GM19035 (cell line): Measurements from ENCODE around the gene TEAD1.

Experiments
- ATAC-seq: cut with Tn5 transposase; IDR thresholded peaks from one replicate; pipeline ENCODE4 v1.9.1; 2021; ENCODE audit not compliant: unreplicated experiment

TEAD1 gene

DNA sequence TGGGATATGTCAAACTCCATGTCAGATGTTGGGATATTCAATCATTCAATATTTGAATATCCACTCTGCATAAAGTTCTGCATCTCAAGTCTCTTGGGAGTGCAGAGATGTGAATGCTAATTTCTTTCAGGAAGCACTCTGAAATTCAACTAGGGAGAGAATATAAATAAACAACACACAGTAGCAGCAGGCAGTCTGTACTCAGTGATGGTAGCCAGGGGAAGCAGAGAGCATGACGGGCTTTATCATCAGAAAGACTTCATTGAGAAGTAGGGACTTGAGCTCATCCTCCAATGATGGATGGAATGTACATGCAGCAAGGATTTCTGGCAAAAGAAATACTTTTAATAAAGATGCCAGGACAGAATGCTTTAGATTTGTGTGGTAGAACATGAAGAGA, 9.8 kb upstream of the TEAD1 start:
- ATAC-seq, result no peak

DNA sequence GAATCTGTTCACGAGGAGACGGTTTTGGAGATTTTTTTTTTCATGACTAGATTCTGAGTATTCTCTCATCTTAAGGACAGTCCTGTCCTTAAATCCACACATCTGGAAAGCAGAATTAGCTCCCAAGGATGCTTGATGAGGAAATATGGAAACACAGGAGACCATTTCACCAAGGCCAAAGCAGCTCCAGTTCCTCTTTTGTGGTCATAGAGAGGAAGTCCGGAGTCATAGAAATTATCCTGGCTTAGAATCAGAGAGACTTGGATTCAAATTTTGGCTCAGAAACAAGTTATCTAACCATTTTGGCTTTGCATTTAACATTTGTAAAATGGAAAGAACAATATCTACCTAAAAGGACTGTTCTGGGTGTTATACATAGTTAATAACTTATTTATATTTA, 7.3 kb upstream of the TEAD1 start:
- no peak for ATAC-seq

DNA sequence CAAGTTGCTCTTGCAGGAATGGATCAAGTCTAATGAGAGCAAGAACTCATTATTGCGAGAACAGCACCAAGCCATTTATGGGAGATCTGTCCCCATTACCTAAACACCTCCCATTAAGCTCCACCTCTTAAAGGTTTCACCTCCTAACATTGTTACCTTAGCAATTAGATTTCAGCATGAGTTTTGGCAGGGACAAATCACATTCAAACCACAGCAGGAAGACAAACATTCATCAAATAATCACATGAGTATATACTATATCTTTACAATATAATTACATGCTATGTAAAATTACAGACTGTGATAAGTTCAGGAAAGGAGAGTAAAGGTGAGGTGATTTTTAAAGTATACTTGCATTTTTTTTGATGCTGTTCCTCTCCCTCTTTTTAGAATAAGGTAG, 6.6 kb upstream of the TEAD1 start:
- no peak for ATAC-seq

DNA sequence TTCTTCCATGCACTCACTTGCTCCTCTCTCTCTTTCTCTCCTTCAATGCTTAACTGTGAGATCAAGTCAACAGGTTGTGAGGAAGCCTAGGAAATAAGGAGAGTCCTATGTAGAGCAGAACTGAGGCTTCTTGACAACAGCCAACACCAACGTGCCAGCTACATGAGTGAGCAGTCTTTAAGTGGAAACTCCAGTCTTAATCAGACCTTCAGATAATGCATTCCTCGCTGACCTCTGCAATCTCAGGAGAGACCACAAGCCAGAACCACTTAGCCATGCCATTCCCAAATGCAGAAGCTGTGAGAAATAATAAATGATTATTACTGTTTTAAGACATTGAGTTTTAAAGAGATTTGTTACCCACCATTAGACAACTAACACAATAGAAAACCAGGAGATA, 6.1 kb upstream of the TEAD1 start:
- no peak for ATAC-seq

DNA sequence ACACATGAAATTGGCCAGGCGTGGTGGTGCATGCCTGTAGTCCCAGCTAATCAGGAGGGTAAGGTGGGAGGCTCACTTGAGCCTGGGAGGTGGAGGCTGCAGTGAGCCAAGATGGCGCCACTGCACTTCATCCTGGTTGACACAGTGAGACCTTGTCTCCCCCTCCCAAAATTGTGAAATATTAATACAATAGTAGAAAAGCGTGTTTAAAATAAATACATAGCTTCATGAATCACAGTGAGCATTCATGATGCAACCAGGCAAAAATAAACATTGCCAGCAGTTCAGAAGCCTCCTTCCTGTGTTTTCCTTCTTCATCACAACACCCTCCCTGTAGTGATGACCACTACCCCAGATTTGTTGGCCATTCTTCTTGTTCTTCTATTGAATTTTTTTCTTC, 4.3 kb upstream of the TEAD1 start:
- no peak for ATAC-seq

DNA sequence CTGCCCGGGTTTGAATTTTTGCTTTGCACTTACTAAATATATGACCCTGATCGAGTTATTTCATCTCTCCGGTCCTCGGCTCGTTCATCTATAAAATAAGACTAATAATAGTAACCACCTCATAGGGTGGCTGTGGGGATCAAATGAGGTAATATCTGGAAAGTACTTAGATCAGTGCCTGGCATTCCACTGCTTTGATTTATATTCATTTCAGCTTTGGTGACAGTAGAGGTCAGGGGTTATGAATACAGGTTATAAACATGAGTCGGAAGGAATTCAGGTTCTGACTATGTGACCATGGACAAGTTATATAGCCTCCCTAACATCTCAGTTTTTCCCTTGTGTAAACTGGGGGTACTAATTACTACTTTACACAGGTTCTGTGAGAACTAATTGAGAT, 2.9 kb upstream of the TEAD1 start:
- ATAC-seq, result no peak

DNA sequence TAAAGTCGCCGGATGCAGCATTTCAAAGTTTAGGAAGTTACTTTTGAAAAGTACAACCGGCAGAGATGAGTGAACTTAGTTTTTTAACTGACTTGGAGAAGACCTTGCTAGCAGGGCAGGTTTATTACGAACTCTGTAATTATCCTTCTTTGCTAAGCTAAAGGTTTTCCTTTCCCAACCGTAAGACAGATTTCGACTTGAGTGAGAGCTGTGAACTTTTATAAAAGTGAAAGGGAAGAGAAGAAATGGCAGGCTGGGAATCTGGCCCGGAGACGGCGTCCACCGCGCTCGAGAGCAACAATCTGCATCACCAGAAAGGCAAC, 659 bp upstream of the TEAD1 start:
- no peak for ATAC-seq

DNA sequence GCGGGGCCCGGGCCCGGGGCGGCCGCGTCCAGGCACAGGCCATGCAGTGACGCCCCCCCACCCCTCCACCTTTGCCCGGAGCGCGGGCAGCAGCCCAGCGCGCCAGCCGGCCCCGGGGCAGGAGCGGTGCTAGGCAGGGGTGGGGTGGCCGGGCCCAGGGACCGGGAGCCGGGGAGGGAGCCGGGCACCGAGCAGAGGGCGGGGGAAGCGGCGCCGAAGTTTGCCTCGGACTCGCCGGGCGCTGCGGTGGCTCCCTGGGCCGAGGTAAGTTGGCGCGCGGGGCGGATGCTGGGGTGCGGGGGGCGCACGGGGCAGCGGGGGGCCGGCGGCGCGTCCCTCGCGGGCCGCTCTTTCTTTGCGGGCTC, 332 bp downstream of the TEAD1 start:
- no peak for ATAC-seq

DNA sequence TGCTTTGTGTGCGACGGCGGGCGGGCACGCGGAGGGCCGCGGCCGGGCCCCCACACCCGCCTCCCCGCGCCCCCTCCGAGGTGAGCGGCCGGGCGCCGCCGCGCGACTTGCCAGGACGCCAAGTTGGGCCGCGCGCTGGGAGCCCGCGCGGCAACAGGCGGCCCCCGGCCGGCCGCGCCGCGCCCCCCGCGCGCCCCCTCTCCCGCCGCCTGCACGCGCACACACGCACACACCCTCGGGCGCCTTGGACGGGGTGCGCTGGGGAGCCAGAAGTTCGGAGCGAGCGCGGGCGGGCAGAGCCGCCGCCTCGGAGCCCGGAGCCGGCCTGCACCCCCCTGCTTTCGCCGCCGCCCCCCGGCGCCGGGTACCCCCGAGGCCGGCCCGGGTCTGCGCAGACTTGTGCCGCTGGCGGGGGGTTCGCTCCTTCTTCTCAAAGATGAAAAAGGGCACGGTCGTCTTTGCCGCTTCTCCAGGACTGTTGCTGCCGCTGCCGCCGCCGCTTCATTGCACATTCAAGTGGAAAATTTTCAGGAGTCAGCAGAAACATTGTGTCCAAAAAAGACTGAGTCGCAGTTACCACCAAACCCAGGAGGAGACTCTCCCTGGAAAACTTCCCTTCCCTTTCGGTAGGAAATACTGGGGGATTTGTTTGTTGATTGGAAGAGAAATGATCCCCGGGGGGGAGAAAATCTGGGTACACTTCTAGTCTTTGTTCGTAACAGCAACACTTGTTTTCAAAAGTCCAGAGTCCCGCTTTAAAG, 895 bp downstream of the TEAD1 start:
- no peak for ATAC-seq

DNA sequence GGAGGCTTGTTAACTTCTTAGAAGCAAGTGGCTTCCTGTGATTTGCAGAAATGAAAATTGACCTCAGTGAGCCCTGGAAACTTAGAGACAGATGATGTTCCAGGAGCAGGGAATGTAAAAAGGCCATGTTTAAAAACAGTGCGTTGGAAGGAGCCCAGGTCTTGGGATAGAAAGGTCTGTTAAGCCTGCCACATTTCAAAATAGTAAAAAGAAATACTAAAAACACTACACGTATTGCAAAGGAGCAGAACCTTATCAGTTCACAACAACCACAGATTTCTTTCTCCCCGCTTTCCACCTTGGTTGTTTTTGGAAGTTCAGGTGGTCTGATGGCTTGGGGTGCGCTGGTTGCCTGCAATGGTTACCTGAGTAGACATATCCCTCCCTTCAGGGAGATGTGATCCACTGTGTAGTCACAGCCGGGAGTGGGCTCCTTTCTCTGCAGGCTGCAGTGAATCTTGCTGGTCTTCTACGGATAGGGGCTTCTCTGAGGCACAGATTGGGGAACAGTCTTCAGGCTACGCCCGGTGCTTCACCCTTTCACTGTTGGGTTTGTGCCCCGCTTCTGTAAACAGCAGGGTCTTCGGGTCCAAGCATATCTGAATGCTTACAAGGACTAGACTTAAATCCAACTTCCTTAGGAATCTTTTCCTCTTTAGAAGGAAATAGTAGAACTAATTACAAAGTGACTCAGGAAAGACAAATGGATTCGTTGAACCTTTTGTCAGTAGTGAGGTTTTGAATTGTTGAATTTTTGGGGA, 1.9 kb downstream of the TEAD1 start:
- ATAC-seq, result no peak

DNA sequence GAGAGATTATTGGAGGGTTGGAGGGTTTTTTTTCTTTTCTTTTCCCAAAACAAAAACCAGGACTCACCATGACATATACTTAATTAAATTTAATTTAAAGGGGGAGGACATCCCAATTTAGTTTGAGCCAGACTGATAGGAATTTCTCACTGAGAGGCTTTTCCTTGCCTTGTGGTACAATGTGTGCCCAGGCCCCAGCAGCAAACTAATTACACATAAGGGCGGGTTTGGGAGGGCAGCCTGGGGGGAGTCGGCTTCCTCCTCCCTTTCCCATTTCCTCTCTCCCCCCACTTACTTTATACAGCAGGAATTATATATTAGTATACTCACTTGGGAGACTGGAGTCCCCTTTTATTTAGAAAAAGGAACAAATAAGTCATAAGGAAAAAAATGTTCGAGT, 2.9 kb downstream of the TEAD1 start:
- ATAC-seq, result no peak

DNA sequence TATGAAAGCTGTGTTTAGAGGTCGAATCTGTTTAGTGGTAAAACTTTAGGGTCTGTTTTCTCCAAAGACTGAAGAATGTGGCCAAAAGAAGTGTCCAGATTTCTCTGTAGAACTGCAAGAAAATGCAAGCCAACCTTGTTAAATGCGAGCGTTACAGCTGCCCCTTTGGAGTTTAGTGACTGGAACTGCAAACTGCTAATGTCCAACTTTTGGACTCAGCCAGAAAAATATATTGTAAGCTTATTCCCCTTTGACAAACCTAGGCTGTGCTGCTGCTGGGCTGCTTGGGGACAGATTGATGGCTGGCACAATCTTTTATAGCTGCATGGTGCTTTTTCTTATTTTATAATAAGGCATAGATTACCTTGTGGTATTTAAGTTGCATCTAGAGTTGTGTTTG, 3.9 kb downstream of the TEAD1 start:
- no peak for ATAC-seq

DNA sequence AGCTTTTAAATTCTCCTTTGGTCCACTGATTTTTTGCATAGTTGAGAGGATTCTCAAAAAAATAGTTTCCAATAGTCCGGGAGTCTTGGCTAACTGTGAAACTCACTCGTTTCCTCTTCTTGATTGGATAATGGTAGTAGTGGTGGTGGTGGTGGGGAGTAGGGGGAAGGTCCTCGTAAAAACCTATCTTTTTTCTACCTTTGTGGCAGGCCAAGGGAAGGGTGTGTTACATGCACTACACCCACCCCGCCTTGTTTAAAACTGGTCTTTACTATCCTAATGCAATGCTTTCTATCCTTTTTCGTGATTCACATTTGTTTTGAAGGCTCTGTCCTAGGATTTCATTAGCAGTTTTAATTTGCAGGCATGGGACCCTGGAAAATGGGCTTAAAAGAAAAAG, 4.8 kb downstream of the TEAD1 start:
- ATAC-seq, result no peak

DNA sequence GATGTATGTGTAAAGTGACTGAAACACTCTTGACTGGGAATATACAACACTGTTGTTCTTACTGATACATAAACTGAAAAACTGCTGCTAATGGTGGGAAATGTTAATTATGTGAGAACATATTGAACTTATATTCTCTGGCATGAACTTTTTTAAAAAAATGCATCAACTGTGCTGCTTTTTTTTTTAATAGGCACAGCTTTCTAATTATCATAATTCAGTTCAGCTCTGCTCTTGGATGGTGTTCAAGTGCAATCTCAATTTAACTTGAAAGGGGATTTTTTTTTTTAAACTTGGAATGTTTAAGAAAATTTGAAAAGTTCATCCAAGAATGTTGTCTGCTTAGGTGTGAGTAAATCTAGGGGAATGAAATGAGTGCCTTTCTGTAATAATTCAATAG, 5.2 kb downstream of the TEAD1 start:
- ATAC-seq, result no peak

DNA sequence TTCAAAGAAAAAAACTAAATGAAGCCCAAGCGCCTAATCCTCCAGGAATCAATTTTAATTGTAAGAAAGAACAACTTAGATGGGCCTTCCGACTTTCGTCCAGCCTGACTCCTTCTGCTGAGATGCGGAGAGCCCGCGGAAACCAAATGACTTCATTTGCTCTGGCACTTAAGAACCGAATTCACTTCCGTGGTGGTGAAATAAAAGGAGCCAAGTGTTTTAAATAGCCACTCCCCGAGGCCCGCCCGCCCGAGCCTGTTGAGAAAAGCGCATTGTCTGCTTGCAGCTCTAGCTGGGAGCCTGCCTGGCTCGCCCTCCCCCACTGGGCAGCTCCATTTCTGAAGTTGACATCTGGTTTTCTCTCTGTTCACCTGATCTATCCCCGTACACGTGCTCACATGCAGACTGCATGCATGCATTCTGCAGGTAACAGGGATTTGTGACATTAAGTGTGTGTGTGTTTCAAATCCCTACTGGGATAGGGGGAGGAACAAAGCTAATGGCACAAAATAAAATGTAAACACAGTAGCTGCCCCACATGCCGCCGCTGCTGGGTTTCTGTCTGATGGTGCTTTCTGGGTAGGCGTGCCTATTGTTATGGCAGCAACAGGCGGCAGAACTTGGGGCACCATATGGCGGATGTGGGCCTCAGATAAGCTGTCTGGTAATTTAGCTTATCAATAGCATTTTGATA, 6.2 kb downstream of the TEAD1 start:
- no peak for ATAC-seq

DNA sequence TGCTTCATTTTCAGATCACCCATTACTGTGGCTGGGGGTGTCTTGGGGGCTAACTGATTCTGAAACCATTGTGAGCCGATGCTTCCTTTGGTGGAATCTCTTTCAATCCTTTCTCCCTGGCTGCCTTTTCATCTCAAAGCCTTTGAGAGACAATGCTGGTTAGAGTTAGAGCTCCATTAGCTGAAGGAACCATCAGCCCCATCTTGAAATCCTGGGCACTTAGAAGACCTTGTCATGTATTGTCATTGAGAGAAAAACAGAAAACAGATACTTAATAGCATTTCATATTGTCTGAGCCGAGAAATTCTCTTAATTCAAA, 6.7 kb downstream of the TEAD1 start:
- ATAC-seq, result no peak

DNA sequence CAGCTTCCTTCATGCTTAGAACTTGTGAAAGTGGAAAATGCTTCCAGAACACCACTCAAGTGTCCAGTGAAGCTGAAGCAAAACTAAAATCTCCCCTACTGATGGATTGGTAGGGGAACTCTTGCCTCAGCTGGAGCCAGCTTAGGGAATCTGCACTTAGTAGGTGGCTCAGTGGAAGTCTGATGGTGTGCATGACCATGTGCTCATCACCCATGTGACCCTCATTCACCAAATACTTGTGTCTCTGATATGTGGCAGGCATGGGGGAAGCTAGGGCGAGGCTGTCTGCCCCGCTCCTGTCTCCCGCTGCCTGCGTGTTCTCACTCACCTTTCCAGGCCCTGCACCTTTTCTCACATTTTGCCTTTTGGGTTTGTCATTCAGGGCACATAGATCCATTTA, 7.2 kb downstream of the TEAD1 start:
- ATAC-seq, result no peak

DNA sequence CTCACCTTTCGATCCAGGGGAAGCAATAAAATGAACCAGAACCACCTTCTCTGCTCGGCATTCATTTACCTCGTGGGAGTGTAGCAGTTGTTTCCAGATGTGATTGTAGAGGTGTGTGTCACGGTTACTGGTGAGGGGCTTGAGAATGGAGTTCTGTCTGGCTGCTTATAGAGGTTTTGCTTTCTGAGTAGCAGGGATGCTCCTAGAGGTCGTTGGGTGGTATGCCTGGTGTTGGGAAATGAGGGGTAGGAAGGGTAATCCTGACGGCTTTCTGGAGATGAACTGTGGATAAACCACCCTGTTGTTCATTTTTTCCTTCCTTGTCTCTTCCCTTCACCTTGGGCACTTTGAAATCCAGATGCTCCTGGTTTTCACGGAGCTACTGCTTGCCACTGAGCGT, 8.1 kb downstream of the TEAD1 start:
- ATAC-seq, result no peak

DNA sequence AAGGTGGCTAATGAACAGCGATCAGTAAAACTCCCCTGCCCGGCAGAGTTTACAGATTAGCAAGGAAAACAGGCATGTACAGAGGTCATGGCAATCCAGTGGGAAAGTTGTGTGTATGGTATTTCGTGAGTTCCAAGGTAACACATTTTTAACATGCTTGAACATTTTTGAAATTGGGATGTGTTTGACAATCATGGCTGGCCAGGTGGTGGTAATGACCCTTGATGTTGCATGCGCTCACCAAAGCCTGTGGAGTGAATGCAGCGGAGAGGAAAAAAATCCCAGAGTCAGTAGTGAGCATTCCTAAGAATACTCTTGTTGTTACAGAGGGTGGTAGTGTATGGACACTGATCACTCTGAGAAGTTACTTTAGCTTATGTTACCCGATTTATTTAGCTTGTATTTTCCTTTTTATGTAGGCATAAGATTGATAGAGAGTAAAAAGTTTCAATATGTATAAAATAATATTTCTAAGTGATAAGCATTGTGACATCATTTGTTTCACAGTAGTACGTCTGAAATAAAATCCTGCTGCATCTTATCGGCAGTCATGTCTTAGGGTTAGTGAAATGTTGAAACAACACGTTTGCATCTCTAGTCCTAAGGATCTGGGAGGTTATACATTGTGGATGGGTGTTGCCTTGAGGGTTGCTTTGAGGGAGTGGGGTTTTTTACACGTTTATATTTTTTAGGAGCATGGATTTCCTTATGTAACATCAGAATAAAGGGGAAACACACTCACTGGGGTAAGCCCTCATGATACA, 8.7 kb downstream of the TEAD1 start:
- no peak for ATAC-seq

DNA sequence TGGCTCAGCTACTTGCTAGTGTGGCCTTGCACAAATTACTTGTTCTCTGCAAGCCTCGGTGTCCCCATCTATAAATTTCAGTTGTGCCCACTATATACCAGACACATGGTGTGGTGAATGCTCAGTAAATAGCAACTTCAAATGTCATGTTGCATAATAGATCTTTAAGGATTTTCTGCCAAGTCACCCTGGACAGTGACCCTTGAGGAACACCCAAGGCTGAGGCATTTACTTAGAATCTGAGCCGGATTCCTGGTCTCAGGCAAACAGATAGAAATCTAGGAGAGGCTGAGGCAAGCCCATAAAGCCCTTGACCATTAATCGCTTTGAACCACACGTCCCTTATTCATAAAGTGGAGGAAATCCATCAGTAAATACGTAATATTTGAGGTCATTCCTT, 9.7 kb downstream of the TEAD1 start:
- no peak for ATAC-seq

DNA sequence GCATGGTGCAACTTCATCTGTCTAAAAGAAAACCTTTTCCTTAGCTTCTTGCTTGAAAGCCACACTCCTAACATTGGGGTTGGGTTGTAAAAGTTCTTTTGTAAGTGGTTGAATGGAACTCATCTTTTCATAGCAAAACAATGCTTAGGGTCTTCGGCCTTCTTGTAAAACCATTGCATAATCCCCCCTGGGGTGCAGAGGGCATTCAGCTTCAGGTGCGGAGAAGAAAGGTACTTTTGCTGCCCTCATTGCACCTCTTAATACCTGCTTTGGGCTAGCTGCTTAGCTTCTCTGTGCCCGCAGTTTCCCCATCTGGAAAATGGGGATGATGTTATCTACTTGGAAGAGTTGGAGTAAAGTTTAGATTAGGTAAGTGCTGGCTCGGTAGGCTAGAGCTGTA, 10.1 kb downstream of the TEAD1 start:
- ATAC-seq, result no peak

DNA sequence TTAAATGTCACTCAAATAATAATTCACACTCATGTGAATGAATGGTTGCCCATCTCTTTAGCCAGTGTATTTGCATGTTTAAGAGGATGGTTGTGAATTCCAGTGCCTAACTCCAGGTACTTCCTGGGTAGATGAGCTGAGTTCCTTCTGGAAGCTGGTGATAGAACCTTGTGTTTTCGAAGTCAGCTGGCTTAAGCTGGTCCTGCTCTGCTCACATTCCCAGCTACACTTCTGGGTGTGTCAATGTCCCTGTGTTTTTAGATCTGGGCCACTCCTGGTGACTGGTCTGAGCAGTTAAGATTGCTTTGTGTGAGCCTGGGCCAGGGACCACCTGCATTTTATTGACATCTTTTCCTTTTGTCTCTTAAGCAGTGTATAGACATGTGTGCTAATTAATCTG, 10.6 kb downstream of the TEAD1 start:
- no peak for ATAC-seq
